Neural crest cell (in vitro differentiated cells): ENCODE results near the gene ZDHHC3. TPM values are rescaled to one million over a fixed set of nuclear protein-coding genes. Genes with fewer than 3 reads are reported as not detected.

Experiments used
- DNase-seq: peaks from one replicate; pipeline ENCODE4 v3.0.0; 2021; ENCODE audit warnings: low read depth, mixed read lengths, low spot score
- H3K27ac Mint-ChIP-seq: one replicate; pipeline ENCODE4 v1.8.0; 2021; ENCODE audit warnings: mild to moderate bottlenecking, mixed read lengths; ENCODE audit not compliant: unreplicated experiment
- H3K27me3 Mint-ChIP-seq: 2 replicates; pipeline ENCODE4 v1.8.0; 2021; ENCODE audit warnings: low read depth, mild to moderate bottlenecking, mixed read lengths
- H3K36me3 Mint-ChIP-seq: 2 replicates; pipeline ENCODE4 v1.8.0; 2021; ENCODE audit warnings: low read depth, mild to moderate bottlenecking, mixed read lengths
- H3K4me1 Mint-ChIP-seq: 2 replicates; pipeline ENCODE4 v1.8.0; 2021; ENCODE audit warnings: mixed read lengths
- H3K4me3 Mint-ChIP-seq: one replicate; pipeline ENCODE4 v1.8.0; 2021; ENCODE audit warnings: mild to moderate bottlenecking, mixed read lengths
- H3K9me3 Mint-ChIP-seq: 2 replicates; pipeline ENCODE4 v1.8.0; 2021; ENCODE audit warnings: mixed read lengths
- total RNA-seq: library from RNA; stranded (reverse); gene quantifications from 2 replicates; pipeline ENCODE4 v1.2.1, GENCODE V29; 2021
- TF ChIP-seq, protein P1 (sequence below): fragments of 200-600 bp; sonication (generic); conservative IDR thresholded peaks from 2 replicates; pipeline ENCODE4 v1.5.0; 2021; ENCODE audit warnings: antibody characterized with exemption, mild to moderate bottlenecking

The ZDHHC3 gene
- total RNA-seq, 1 donor from 2014 or later: 62.2 TPM

DNA sequence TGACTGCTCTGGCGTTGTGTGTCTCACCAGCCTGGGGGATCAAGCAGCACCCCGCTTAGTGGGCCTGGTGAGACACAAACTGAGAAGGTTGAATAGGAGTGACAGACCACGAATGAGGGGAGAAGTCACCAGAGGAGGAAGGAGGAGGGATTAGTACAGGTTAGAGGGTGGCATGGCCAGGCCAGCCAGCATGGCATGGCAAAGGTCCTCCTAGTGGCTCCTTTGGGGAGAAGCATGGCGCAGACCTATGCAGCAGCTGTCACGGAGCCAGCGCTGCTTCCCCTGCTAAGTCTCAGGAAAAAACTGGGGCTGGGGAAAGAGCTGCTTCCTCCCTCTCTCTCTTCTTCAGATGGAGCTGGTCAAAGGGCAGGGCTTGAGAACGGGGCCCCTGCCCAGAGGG lies 48.6 kb downstream of the ZDHHC3 start:
- Mint-ChIP-seq H3K27me3 (no peaks in the 10 kb centered on the region), H3K4me1 (peaks cover 10% of the 10 kb centered on the region), H3K9me3 (no peaks in the 10 kb centered on the region), H3K27ac (peak overlapping the region; percentile 78), H3K4me3 (no peak overlapping the region), H3K36me3 (peaks cover 9% of the 10 kb centered on the region)
- no peak for DNase-seq
- TF ChIP-seq, protein P1, sequence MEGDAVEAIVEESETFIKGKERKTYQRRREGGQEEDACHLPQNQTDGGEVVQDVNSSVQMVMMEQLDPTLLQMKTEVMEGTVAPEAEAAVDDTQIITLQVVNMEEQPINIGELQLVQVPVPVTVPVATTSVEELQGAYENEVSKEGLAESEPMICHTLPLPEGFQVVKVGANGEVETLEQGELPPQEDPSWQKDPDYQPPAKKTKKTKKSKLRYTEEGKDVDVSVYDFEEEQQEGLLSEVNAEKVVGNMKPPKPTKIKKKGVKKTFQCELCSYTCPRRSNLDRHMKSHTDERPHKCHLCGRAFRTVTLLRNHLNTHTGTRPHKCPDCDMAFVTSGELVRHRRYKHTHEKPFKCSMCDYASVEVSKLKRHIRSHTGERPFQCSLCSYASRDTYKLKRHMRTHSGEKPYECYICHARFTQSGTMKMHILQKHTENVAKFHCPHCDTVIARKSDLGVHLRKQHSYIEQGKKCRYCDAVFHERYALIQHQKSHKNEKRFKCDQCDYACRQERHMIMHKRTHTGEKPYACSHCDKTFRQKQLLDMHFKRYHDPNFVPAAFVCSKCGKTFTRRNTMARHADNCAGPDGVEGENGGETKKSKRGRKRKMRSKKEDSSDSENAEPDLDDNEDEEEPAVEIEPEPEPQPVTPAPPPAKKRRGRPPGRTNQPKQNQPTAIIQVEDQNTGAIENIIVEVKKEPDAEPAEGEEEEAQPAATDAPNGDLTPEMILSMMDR: no peak

DNA sequence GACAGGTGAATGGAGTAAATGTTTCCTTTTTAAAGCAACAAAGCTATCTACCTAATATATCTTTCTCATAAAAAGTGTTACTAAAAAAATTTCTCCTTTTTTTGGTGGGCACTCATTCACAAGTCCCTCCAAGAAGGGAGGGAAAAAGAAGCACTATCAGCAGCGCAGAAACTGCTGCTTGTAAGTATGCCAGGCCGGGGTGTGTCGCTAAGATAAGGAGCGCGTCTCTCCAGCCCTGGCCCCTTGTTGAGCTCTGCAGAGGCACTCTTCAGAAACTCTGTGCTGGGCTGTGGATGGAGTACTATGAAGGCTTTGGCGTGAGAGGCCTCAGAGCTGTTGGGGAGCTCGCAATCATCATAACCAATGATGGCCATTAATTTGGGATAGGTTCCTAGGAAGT lies 49.1 kb downstream of the ZDHHC3 start:
- H3K4me1 Mint-ChIP-seq: peaks cover 5% of the 10 kb centered on the region
- no peak overlapping the region for H3K4me3 Mint-ChIP-seq
- no peaks in the 10 kb centered on the region for H3K9me3 Mint-ChIP-seq
- no peak for DNase-seq
- peaks cover 9% of the 10 kb centered on the region for H3K36me3 Mint-ChIP-seq
- no peaks in the 10 kb centered on the region for H3K27me3 Mint-ChIP-seq
- peak overlapping the region; percentile 78 for H3K27ac Mint-ChIP-seq
- TF ChIP-seq, protein P1: no peak

DNA sequence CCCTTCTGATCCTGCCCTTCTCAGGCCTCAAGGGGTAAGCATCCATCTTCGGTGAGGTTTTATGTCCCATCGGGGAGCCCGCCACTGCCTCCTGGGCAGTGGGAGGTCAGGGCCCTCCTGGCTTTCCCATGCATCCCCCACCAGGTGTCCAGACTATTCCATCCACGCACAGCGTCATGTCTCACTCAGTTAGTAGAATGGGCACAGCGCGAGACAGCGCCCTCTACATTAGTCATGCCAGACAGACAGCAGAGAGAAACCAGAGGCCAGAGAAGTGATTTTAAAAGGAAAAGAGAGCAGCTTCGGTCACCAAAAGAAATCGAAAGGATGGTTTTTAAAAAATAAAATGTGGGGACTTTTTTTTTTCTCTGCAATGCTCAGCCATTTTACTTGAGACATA lies 49.8 kb downstream of the ZDHHC3 start:
- Mint-ChIP-seq H3K4me3 (no peak overlapping the region), H3K9me3 (no peaks in the 10 kb centered on the region), H3K36me3 (peaks cover 9% of the 10 kb centered on the region), H3K4me1 (no peaks in the 10 kb centered on the region), H3K27me3 (no peaks in the 10 kb centered on the region), H3K27ac (no peak overlapping the region)
- TF ChIP-seq, protein P1: no peak
- no peak for DNase-seq

DNA sequence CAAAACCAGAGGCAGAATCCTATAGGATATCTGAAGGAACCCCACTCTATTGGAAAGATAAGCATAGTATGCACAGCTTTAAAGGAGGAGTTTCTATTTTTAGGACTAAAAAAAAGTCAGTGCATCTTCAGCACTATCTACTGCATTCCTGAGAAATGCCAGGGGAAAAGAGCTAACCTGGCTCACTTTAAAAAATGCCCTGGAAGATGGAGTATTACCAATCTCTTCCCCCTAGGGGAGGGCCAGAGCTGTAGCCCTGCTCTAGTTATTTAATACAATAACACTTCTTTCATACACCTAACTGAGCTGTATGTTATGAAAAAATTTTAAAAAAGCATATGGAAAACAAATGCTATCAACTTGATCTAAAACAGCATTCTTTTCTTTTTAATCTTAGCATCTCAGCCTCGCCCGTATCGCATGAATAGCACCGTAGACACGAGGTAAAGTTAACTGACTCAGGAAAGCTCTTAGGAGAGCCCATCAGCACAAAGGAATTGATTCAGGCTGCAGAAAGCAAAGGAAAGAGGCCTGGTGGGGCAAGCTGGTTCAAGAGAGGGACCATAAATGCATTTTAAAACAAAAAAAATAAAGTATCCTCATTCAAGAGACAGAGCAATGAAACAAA lies 51.4 kb downstream of the ZDHHC3 start:
- TF ChIP-seq, protein P1: no peak
- DNase-seq: no peak
- H3K27me3 Mint-ChIP-seq: no peaks in the 10 kb centered on the region
- H3K4me1 Mint-ChIP-seq: no peaks in the 10 kb centered on the region
- no peaks in the 10 kb centered on the region for H3K9me3 Mint-ChIP-seq
- H3K27ac Mint-ChIP-seq: no peak overlapping the region
- peaks cover 11% of the 10 kb centered on the region for H3K36me3 Mint-ChIP-seq
- no peak overlapping the region for H3K4me3 Mint-ChIP-seq

DNA sequence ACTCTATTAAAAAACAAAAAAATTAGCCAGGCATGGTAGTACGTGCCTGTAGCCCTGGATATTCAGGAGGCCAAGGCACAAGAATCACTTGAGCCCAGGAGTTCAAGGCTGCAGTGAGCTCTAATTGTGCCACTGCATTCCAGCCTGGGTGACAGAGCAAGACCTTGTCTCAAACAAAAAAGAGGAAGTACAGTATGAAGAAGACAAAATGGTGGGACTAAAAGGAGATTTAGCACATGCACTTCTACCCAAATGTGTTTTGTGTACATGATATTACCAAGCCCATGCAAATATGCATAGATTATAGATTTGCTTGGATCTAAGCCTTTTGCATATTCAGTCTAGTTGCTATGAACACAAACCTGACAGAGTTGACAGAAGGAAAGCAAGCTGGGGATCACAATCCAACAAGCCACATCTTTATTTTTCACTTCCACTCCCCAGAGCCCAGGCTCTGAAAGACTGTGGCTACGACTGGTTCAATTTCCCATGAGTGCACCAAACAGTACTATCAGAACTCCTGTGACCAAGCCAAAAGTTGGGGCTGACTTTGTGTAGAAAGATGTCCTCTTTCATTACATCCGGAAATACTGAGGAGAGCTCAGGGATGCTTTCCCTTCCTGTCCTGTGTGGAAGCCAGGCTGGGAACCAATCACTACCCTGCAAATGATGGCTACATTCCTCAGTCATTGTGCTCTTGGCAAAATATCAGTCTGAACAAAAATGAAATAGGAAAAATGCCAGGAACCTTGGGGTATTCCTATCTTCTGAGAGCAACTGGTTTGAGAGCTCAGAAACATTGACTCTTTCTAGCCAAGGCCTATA lies 52.1 kb downstream of the ZDHHC3 start:
- no peaks in the 10 kb centered on the region for H3K27me3 Mint-ChIP-seq
- H3K27ac Mint-ChIP-seq: no peak overlapping the region
- DNase-seq: no peak
- TF ChIP-seq, protein P1: no peak
- H3K36me3 Mint-ChIP-seq: peaks cover 11% of the 10 kb centered on the region
- H3K4me3 Mint-ChIP-seq: no peak overlapping the region
- no peaks in the 10 kb centered on the region for H3K4me1 Mint-ChIP-seq
- no peaks in the 10 kb centered on the region for H3K9me3 Mint-ChIP-seq
